Brain microvascular endothelial cell (primary cell): ENCODE data around the gene STAT2.
A peak's percentile ranks its signal among the peaks of the same experiment; 100 is the strongest.

ENCODE experiments used
- DNase-seq: peaks from one replicate; pipeline ENCODE4 v3.0.0-alpha.2; 2020
- H3K27ac ChIP-seq: fragments of 250-450 bp; sonication (Bioruptor Pico); 2 replicates; pipeline ENCODE4 v1.5.1; 2020; ENCODE audit warnings: mild to moderate bottlenecking, moderate library complexity
- H3K27me3 ChIP-seq: fragments of 250-450 bp; sonication (Bioruptor Pico); replicated peaks from 2 replicates; pipeline ENCODE4 v1.5.1; 2020; ENCODE audit warnings: mild to moderate bottlenecking
- H3K36me3 ChIP-seq: fragments of 250-450 bp; sonication (Bioruptor Pico); replicated peaks from 2 replicates; pipeline ENCODE4 v1.5.1; 2020; ENCODE audit warnings: mild to moderate bottlenecking
- H3K4me3 ChIP-seq: 2 replicates; pipeline ENCODE4 v1.5.1; 2011; ENCODE audit warnings: low read depth, mild to moderate bottlenecking, control low read depth, low read length, moderate library complexity
- CTCF ChIP-seq: IDR thresholded peaks from 2 replicates; pipeline ENCODE4 v1.5.1; 2011; ENCODE audit warnings: low read depth, mild to moderate bottlenecking, moderate library complexity, low read length, control low read depth, inconsistent platforms; ENCODE audit errors: missing control alignments
- in situ Hi-C: cut with HindIII; loops from 2 replicates; pipeline ENCODE4 v1.10.0; 2017; ENCODE audit warnings: low sequenced_read_pairs, low pct_ligation_motif_present

The STAT2 gene

GRCh38 chr12:56315249-56315621 is 44.7 kb downstream of the STAT2 start:
- Histone ChIP-seq H3K4me3 (peak overlapping the region; percentile 95), H3K27ac (peak overlapping the region; percentile 91), H3K36me3 (peaks cover 19% of the 10 kb centered on the region), H3K27me3 (no peaks in the 10 kb centered on the region)
- no peak for TF ChIP-seq CTCF
- in situ Hi-C loops = no loop called here
- peak; percentile 11 for DNase-seq

- TF ChIP-seq CTCF = no peak
- in situ Hi-C loops = no loop called here
- Histone ChIP-seq H3K4me3 (no peak overlapping the region), H3K36me3 (peaks cover 43% of the 10 kb centered on the region), H3K27me3 (no peaks in the 10 kb centered on the region), H3K27ac (no peak overlapping the region)
- no peak for DNase-seq
These were observed 48.9 kb downstream of the STAT2 start for GRCh38 chr12:56311003-56311402.

GRCh38 chr12:56308714-56309113 is 51.2 kb downstream of the STAT2 start:
- Histone ChIP-seq H3K4me3 (no peak overlapping the region), H3K27me3 (no peaks in the 10 kb centered on the region), H3K36me3 (peaks cover 48% of the 10 kb centered on the region), H3K27ac (no peak overlapping the region)
- TF ChIP-seq CTCF = no peak
- in situ Hi-C loops = no loop called here
- DNase-seq = no peak

- in situ Hi-C loops = no loop called here
- H3K36me3 ChIP-seq = peaks cover 43% of the 10 kb centered on the region
- H3K27ac ChIP-seq = no peak overlapping the region
- no peak overlapping the region for H3K4me3 ChIP-seq
- no peaks in the 10 kb centered on the region for H3K27me3 ChIP-seq
- TF ChIP-seq CTCF = no peak
- no peak for DNase-seq
These were observed 52.5 kb downstream of the STAT2 start for GRCh38 chr12:56307221-56307965.

- Histone ChIP-seq H3K4me3 (no peak overlapping the region), H3K36me3 (peaks cover 31% of the 10 kb centered on the region), H3K27me3 (no peaks in the 10 kb centered on the region), H3K27ac (no peak overlapping the region)
- no peak for DNase-seq
- TF ChIP-seq CTCF = no peak
- in situ Hi-C loops = no loop called here
These were observed 54.9 kb downstream of the STAT2 start for GRCh38 chr12:56304872-56305590.

GRCh38 chr12:56304276-56304675 is 55.6 kb downstream of the STAT2 start:
- no peak overlapping the region for H3K27ac ChIP-seq
- peaks cover 26% of the 10 kb centered on the region for H3K36me3 ChIP-seq
- in situ Hi-C loops = no loop called here
- no peak for DNase-seq
- no peak overlapping the region for H3K4me3 ChIP-seq
- H3K27me3 ChIP-seq = no peaks in the 10 kb centered on the region
- no peak for TF ChIP-seq CTCF
